Measurements from ENCODE around the gene AVP. TPM values are rescaled to one million over a fixed set of nuclear protein-coding genes. Genes with fewer than 3 reads are reported as not detected.
"Not testable (repeated sequence)": the region's sequence is repeated elsewhere in the genome, so short reads cannot be mapped to it uniquely, and the experiment has no call there.

The AVP gene
- total and polyA plus RNA-seq, 2 donors from 2014 or later = 2.1 TPM; not detected in 1

DNA sequence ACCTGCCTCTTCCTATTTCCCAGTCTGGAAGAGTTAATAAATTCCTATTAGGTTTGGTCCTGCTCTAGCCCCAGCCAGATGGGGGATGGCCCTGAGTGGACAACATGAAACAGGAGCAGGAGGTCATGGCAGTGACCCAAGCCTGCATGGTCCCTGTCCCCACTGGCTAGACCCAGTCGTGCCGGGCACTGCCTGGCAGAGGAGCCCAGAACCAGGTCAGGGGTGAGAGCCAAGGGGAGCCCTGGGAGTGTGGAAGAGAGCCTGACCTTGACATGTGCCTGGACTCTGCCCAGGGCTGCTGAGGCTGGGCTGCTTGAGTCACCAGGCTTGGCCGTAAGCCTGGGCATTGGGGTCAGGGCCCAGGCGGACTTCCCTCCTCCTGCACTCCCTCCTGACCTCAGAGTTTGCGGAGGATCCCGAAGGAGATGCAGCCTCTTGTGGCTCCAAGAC is 3.6 kb downstream of the AVP start:
- intact Hi-C loops (cut with DNase I) = no loop called here

DNA sequence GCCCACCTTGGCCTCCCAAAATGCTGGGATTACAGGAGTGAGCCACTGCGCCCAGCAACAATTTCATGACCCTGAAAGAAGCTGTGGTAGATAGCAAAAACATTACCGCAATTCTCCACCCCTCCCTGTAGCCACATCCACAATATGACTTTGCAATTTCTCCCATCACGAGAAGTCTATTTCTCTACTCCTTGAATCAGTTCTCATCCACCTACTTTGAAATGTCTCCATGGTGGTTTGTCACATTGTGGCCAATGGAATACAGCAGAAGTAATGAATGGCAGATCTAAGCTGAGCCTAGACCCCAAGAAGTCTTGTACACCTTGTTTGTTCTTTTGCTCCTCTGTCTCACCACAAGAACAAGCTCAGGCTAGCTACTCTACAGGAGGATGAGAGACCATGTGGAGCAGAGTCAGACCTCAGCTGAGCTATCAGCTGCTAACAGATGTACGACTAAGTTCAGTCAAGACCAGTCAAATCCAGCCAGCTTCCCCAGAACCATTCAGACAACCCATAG is 6.8 kb downstream of the AVP start:
- no peak overlapping the region for H3K4me3 ChIP-seq (ENCODE audit: low read length in 3 of 3)
- FAIRE-seq (no peak), DNase-seq (no peak)
- H3K9ac ChIP-seq (ENCODE audit: low read length in 3 of 3) = no peak overlapping the region
- intact Hi-C loops (cut with DNase I) = no loop called here
- H3K27me3 ChIP-seq (ENCODE audit: control insufficient read depth, insufficient read depth, low read length) = peaks cover 12% of the 10 kb centered on the region
- H3K9me3 ChIP-seq (ENCODE audit: control insufficient read depth in 2 of 3, insufficient read depth in 1 of 3, low read length in 3 of 3) = no peaks in the 10 kb centered on the region
- H3K36me3 ChIP-seq (ENCODE audit: control insufficient read depth in 2 of 3, insufficient read depth in 3 of 3, low read length in 3 of 3) = no peaks in the 10 kb centered on the region
- H3K4me1 ChIP-seq (ENCODE audit: control insufficient read depth in 2 of 3, insufficient read depth in 2 of 3, low read depth in 1 of 3, low read length in 3 of 3) = peaks cover 0 to 6% (median 4%) of the 10 kb centered on the region in 3 donors
- TF ChIP-seq, protein P1, sequence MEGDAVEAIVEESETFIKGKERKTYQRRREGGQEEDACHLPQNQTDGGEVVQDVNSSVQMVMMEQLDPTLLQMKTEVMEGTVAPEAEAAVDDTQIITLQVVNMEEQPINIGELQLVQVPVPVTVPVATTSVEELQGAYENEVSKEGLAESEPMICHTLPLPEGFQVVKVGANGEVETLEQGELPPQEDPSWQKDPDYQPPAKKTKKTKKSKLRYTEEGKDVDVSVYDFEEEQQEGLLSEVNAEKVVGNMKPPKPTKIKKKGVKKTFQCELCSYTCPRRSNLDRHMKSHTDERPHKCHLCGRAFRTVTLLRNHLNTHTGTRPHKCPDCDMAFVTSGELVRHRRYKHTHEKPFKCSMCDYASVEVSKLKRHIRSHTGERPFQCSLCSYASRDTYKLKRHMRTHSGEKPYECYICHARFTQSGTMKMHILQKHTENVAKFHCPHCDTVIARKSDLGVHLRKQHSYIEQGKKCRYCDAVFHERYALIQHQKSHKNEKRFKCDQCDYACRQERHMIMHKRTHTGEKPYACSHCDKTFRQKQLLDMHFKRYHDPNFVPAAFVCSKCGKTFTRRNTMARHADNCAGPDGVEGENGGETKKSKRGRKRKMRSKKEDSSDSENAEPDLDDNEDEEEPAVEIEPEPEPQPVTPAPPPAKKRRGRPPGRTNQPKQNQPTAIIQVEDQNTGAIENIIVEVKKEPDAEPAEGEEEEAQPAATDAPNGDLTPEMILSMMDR (IDR thresholded peaks at IDR 0.05; ENCODE audit: borderline replicate concordance, extremely low read depth, insufficient read depth) = no peak
- no peak overlapping the region for H3K27ac ChIP-seq (ENCODE audit: low read depth in 2 of 2, low read length in 2 of 2)

More for the DNA sequence above, 3.6 kb downstream of the AVP start:
- H3K4me3 ChIP-seq (ENCODE audit: low read length in 3 of 3) = no peak overlapping the region
- no peaks in the 10 kb centered on the region for H3K36me3 ChIP-seq (ENCODE audit: control insufficient read depth in 2 of 3, insufficient read depth in 3 of 3, low read length in 3 of 3)
- H3K4me1 ChIP-seq (ENCODE audit: control insufficient read depth in 2 of 3, insufficient read depth in 2 of 3, low read depth in 1 of 3, low read length in 3 of 3) = peaks cover 0 to 7% (median 6%) of the 10 kb centered on the region in 3 donors
- peaks cover 15% of the 10 kb centered on the region for H3K27me3 ChIP-seq (ENCODE audit: control insufficient read depth, insufficient read depth, low read length)
- H3K9me3 ChIP-seq (ENCODE audit: control insufficient read depth in 2 of 3, insufficient read depth in 1 of 3, low read length in 3 of 3) = no peaks in the 10 kb centered on the region
- no peak overlapping the region for H3K27ac ChIP-seq (ENCODE audit: low read depth in 2 of 2, low read length in 2 of 2)
- TF ChIP-seq, protein P1 (IDR thresholded peaks at IDR 0.05; ENCODE audit: borderline replicate concordance, extremely low read depth, insufficient read depth) = no peak
- FAIRE-seq (no peak), DNase-seq (no peak)
- H3K9ac ChIP-seq (ENCODE audit: low read length in 3 of 3) = no peak overlapping the region

DNA sequence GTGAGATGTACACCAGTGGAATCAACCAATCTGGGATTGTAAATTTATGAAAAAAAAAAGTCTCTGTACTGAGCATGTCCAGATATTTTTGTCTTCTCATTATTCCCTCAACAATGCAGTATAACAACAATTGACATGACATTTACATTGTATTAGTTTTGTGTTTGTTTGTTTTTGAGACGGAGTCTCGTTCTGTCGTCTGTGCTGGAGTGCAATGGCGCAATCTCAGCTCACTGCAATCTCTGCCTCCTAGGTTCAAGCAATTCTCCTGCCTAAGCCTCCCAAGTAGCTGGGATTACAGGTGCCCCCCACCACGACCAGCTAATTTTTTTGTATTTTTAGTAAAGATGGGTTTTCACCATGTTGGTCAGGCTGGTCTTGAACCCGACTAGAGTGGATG is 9.2 kb downstream of the AVP start:
- H3K4me1 ChIP-seq (ENCODE audit: control insufficient read depth in 2 of 3, insufficient read depth in 2 of 3, low read depth in 1 of 3, low read length in 3 of 3); H3K9ac ChIP-seq (ENCODE audit: low read length in 3 of 3); H3K27ac ChIP-seq (ENCODE audit: low read depth in 2 of 2, low read length in 2 of 2); DNase-seq; H3K4me3 ChIP-seq (ENCODE audit: low read length in 3 of 3); H3K9me3 ChIP-seq (ENCODE audit: control insufficient read depth in 2 of 3, insufficient read depth in 1 of 3, low read length in 3 of 3); intact Hi-C loops (cut with DNase I); FAIRE-seq; H3K36me3 ChIP-seq (ENCODE audit: control insufficient read depth in 2 of 3, insufficient read depth in 3 of 3, low read length in 3 of 3); H3K27me3 ChIP-seq (ENCODE audit: control insufficient read depth, insufficient read depth, low read length): not testable (repeated sequence)

DNA sequence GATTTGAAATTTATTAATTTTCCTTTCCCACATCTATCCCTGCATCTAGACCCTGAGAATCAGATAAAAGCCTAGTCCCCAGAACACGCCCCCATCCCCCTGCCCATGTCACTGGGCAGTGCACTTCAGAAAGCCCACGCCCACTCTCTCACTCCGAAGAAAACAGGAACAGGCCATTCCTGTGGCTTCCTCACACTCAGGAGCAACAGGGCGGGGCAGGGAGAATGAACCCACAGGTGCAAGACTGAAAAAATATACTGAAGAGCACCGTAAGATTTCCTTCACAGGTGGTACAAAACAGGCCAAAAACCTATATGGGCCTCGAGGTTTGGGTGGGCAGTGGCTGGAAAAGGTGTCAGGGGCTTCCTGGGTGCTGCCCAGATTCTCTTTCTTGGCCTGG is 9.7 kb downstream of the AVP start:
- peaks cover 6% of the 10 kb centered on the region for H3K27me3 ChIP-seq (ENCODE audit: control insufficient read depth, insufficient read depth, low read length)

DNA sequence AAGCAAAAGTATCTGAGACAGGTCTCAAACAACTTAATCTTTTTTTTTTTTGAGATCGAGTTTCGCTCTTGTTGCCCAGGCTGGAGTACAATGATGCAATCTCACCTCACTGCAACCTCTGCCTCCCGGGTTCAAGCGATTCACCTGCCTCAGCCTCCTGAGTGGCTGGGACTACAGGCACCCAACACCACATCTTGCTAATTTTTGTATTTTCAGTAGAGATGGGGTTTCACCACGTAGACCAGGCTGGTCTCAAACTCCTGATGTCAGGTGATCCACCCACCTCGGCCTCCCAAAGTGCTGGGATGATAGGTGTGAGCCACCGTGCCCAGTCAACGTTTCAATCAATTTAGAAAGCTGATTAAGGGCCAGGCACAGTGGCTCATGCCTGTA is 11.3 kb downstream of the AVP start:
- FAIRE-seq; H3K4me3 ChIP-seq (ENCODE audit: low read length in 3 of 3); H3K9ac ChIP-seq (ENCODE audit: low read length in 3 of 3); intact Hi-C loops (cut with DNase I); H3K9me3 ChIP-seq (ENCODE audit: control insufficient read depth in 2 of 3, insufficient read depth in 1 of 3, low read length in 3 of 3); H3K36me3 ChIP-seq (ENCODE audit: control insufficient read depth in 2 of 3, insufficient read depth in 3 of 3, low read length in 3 of 3); H3K4me1 ChIP-seq (ENCODE audit: control insufficient read depth in 2 of 3, insufficient read depth in 2 of 3, low read depth in 1 of 3, low read length in 3 of 3); DNase-seq; H3K27me3 ChIP-seq (ENCODE audit: control insufficient read depth, insufficient read depth, low read length); H3K27ac ChIP-seq (ENCODE audit: low read depth in 2 of 2, low read length in 2 of 2): not testable (repeated sequence)

More for the DNA sequence above, 9.7 kb downstream of the AVP start:
- TF ChIP-seq, protein P1 (IDR thresholded peaks at IDR 0.05; ENCODE audit: borderline replicate concordance, extremely low read depth, insufficient read depth) = no peak
- Histone ChIP-seq H3K36me3 (ENCODE audit: control insufficient read depth in 2 of 3, insufficient read depth in 3 of 3, low read length in 3 of 3) (no peaks in the 10 kb centered on the region), H3K9ac (ENCODE audit: low read length in 3 of 3) (no peak overlapping the region), H3K9me3 (ENCODE audit: control insufficient read depth in 2 of 3, insufficient read depth in 1 of 3, low read length in 3 of 3) (no peaks in the 10 kb centered on the region), H3K27ac (ENCODE audit: low read depth in 2 of 2, low read length in 2 of 2) (no peak overlapping the region), H3K4me3 (ENCODE audit: low read length in 3 of 3) (no peak overlapping the region), H3K4me1 (ENCODE audit: control insufficient read depth in 2 of 3, insufficient read depth in 2 of 3, low read depth in 1 of 3, low read length in 3 of 3) (no peaks in the 10 kb centered on the region)
- DNase-seq = no peak
- intact Hi-C loops (cut with DNase I) = no loop called here
- no peak for FAIRE-seq

Data from kidney (tissue), 14 donors.